Thyroid gland (tissue), 4 donors: ENCODE data around the gene ZBTB49. TPM values are rescaled to one million over a fixed set of nuclear protein-coding genes. Genes with fewer than 3 reads are reported as not detected.

Source experiments
- DNase-seq, 2 donors: peaks; one replicate each; pipeline ENCODE4 v3.0.0-alpha.2; 2019
- H3K27ac ChIP-seq, 3 donors: fragments of 200-600 bp; sonication (generic); 1 replicate in 2 of 3; 2 replicates in 1 of 3; pipeline ENCODE4 v1.5.1; 2016 to 2019; ENCODE audit warnings: mild to moderate bottlenecking in 1 of 3, moderate library complexity in 1 of 3
- H3K27me3 ChIP-seq: fragments of 200-600 bp; sonication (generic); one replicate; pipeline ENCODE4 v1.5.1; 2019
- H3K36me3 ChIP-seq, 2 donors: fragments of 200-600 bp; sonication (generic); one replicate each; pipeline ENCODE4 v1.5.1; 2016 to 2019
- H3K4me1 ChIP-seq, 2 donors: fragments of 200-600 bp; sonication (generic); one replicate each; pipeline ENCODE4 v1.5.1; 2017 to 2019
- H3K4me3 ChIP-seq, 3 donors: fragments of 200-600 bp; sonication (generic); replicated peaks in 1 of 3; 1 replicate in 2 of 3; 2 replicates in 1 of 3; pipeline ENCODE4 v1.5.1; 2016; ENCODE audit warnings: mild to moderate bottlenecking in 1 of 3
- H3K9me3 ChIP-seq: fragments of 200-600 bp; sonication (generic); one replicate; pipeline ENCODE4 v1.5.1; 2017
- POLR2A ChIP-seq, 2 donors: fragments of 450-650 bp; IDR thresholded peaks; one replicate each; pipeline ENCODE4 v1.6.1; 2017; ENCODE audit warnings: antibody characterized with exemption in 2 of 2, mild to moderate bottlenecking in 2 of 2, moderate library complexity in 1 of 2
- WGBS, 2 donors: methylation state at CpG; one replicate each; pipeline ENCODE4 v1.1.5; 2017; 5-methylcytosine and 5-hydroxymethylcytosine counted together
- intact Hi-C: fragments of 100-400 bp; cut with DNase I; formaldehyde crosslinking; loops from one replicate; pipeline ENCODE4 v1.15.1; 2023
- total RNA-seq, 4 donors: library from RNA; depleted of rRNA; stranded (reverse); fragments of >200 nt; gene quantifications; one replicate each; pipeline ENCODE4 v1.2.3, GENCODE V29; 2016
- TF ChIP-seq, protein P1 (sequence below), 6 experiments: fragments of 200-600 bp in 3 of 6; fragments of 450-650 bp in 3 of 6; sonication (generic) in 3 of 6; IDR thresholded peaks; one replicate each; pipeline ENCODE4 v1.5.1; 2016 to 2019; ENCODE audit warnings: antibody characterized with exemption in 6 of 6, mild to moderate bottlenecking in 2 of 6, inconsistent platforms in 1 of 6, moderate library complexity in 1 of 6

ZBTB49 gene
- total RNA-seq, 4 donors from 2014 or later: 7.5 to 21.7 (median 9.2) TPM

GRCh38 chr4:4268776-4269175 lies 21.3 kb upstream of the ZBTB49 start:
- Histone ChIP-seq H3K36me3 (peaks cover 17 to 20% of the 10 kb centered on the region in 2 donors), H3K27ac (no peak overlapping the region)

GRCh38 chr4:4269331-4269731 lies 20.7 kb upstream of the ZBTB49 start:
- no peaks in the 10 kb centered on the region for H3K4me1 ChIP-seq
- H3K27me3 ChIP-seq: no peaks in the 10 kb centered on the region
- H3K4me3 ChIP-seq: no peak overlapping the region
- no peaks in the 10 kb centered on the region for H3K9me3 ChIP-seq
- DNase-seq: peak in 1 of 2 donors; percentile 2
- WGBS, 2 donors: 84 to 90% methylated on average over 11 of the region's 11 CpGs
- no peak for TF ChIP-seq POLR2A (IDR thresholded peaks at IDR 0.05)
- TF ChIP-seq, protein P1, sequence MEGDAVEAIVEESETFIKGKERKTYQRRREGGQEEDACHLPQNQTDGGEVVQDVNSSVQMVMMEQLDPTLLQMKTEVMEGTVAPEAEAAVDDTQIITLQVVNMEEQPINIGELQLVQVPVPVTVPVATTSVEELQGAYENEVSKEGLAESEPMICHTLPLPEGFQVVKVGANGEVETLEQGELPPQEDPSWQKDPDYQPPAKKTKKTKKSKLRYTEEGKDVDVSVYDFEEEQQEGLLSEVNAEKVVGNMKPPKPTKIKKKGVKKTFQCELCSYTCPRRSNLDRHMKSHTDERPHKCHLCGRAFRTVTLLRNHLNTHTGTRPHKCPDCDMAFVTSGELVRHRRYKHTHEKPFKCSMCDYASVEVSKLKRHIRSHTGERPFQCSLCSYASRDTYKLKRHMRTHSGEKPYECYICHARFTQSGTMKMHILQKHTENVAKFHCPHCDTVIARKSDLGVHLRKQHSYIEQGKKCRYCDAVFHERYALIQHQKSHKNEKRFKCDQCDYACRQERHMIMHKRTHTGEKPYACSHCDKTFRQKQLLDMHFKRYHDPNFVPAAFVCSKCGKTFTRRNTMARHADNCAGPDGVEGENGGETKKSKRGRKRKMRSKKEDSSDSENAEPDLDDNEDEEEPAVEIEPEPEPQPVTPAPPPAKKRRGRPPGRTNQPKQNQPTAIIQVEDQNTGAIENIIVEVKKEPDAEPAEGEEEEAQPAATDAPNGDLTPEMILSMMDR (IDR thresholded peaks at IDR 0.05): no peak
- H3K36me3 ChIP-seq: peaks cover 17 to 25% of the 10 kb centered on the region in 2 donors
- H3K27ac ChIP-seq: no peak overlapping the region
- intact Hi-C loops: no loop called here

More at GRCh38 chr4:4268776-4269175, 21.3 kb upstream of the ZBTB49 start:
- H3K9me3 ChIP-seq: no peaks in the 10 kb centered on the region
- WGBS, 2 donors: 86 to 100% methylated on average over 1 of the region's 1 CpG
- H3K4me3 ChIP-seq: no peak overlapping the region
- H3K27me3 ChIP-seq: no peaks in the 10 kb centered on the region
- TF ChIP-seq, protein P1 (IDR thresholded peaks at IDR 0.05): no peak
- no peak for TF ChIP-seq POLR2A (IDR thresholded peaks at IDR 0.05)
- no peaks in the 10 kb centered on the region for H3K4me1 ChIP-seq
- intact Hi-C loops: no loop called here
- DNase-seq: no peak

DNA sequence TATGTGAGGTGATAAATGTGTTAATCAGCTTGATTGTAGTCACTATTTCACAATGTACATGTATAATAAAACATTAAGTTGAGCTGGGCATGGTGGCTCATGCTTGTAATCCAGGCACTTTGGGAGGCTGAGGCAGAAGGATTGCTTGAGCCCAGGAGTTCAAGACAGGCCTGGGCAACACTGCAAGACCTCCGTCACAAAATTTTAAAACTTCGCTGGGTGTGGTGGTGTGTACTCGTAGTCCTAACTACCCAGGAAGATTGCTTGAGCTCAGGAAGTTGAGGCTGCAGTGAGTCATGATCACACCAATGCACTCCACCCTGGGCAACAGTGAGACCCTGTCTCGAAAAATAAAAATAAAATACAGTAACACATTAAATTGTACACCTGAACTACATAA lies 20.2 kb upstream of the ZBTB49 start:
- no peak overlapping the region for H3K27ac ChIP-seq
- WGBS, 2 donors: 86% methylated on average over 4 of the region's 4 CpGs
- intact Hi-C loops: no loop called here
- no peaks in the 10 kb centered on the region for H3K4me1 ChIP-seq
- H3K27me3 ChIP-seq: no peaks in the 10 kb centered on the region
- H3K4me3 ChIP-seq: no peak overlapping the region
- peaks cover 17 to 29% of the 10 kb centered on the region in 2 donors for H3K36me3 ChIP-seq
- H3K9me3 ChIP-seq: no peaks in the 10 kb centered on the region
- no peak for DNase-seq
- TF ChIP-seq POLR2A (IDR thresholded peaks at IDR 0.05): no peak
- TF ChIP-seq, protein P1 (IDR thresholded peaks at IDR 0.05): no peak

DNA sequence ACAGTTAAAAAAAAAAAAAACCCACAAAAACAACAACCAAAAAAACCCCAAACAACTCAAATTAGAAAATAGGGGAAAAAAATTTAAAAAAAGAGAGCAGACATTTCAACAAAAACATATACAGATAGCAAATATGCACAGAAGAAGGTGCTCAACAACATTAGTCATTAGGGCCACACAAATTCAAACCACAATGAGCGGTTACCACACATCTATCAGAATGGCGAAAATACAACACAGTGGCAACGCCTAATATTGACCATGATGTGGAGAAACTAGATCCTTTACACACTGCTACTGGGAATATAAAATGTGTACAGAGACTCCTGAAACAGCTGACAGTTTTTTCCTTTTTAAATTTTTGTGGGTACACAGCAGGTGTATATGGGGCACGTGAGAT lies 19.5 kb upstream of the ZBTB49 start:
- Histone ChIP-seq H3K36me3 (peaks cover 17 to 31% of the 10 kb centered on the region in 2 donors), H3K4me3 (no peak overlapping the region), H3K4me1 (no peaks in the 10 kb centered on the region), H3K27me3 (no peaks in the 10 kb centered on the region), H3K9me3 (no peaks in the 10 kb centered on the region), H3K27ac (no peak overlapping the region)
- intact Hi-C loops: no loop called here
- TF ChIP-seq, protein P1 (IDR thresholded peaks at IDR 0.05): no peak
- no peak for TF ChIP-seq POLR2A (IDR thresholded peaks at IDR 0.05)
- WGBS, 2 donors: 72 to 73% methylated on average over 4 of the region's 4 CpGs
- DNase-seq: no peak

DNA sequence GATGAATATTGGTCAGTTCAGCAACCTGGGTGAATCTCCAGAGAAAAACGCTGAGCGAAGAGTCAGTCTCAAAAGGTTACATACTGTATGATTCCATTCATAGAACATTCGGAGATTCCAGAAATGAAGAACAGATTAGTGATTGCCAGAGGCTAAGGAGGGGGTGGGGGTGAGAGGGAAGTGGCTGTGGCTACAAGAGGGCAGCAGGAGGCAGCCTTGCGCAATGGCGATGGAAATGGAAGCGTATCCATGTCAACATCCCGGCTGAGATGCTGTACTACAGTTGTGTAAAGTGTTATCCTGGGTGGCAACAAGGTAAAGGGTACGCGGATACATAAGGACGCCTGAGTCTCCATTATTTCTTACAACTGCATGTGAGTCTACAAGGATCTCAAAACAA lies 18.1 kb upstream of the ZBTB49 start:
- Histone ChIP-seq H3K9me3 (no peaks in the 10 kb centered on the region), H3K27me3 (no peaks in the 10 kb centered on the region), H3K4me3 (no peak overlapping the region), H3K4me1 (no peaks in the 10 kb centered on the region), H3K27ac (no peak overlapping the region), H3K36me3 (peaks cover 17 to 31% of the 10 kb centered on the region in 2 donors)
- WGBS, 2 donors: 87 to 90% methylated on average over 10 of the region's 10 CpGs
- intact Hi-C loops: no loop called here
- TF ChIP-seq, protein P1 (IDR thresholded peaks at IDR 0.05): no peak
- no peak for TF ChIP-seq POLR2A (IDR thresholded peaks at IDR 0.05)
- no peak for DNase-seq
